ENCODE results near the gene SPDYE1.

SPDYE1 gene

GRCh38 chr7:44050915-44051560, 53.3 kb downstream of the SPDYE1 start:
- no peak for DNase-seq
- WGBS (ENCODE audit: insufficient coverage): 100% methylated on average over 4 of the region's 8 CpGs
- no peaks in the 10 kb centered on the region for H3K27me3 ChIP-seq (replicated peaks in 2 of 5; ENCODE audit: control insufficient read depth in 4 of 5, insufficient read depth in 5 of 5, low read length in 4 of 5)
- peaks cover 20 to 68% (median 51%) of the 10 kb centered on the region in 4 experiments for H3K36me3 ChIP-seq (ENCODE audit: control insufficient read depth in 4 of 4, insufficient read depth in 4 of 4, low read length in 3 of 4)
- POLR2A ChIA-PET: no interaction called here
- H3K9me3 ChIP-seq (ENCODE audit: control extremely low read depth in 1 of 5, control insufficient read depth in 4 of 5, insufficient read depth in 2 of 5, low read depth in 1 of 5, low read length in 4 of 5): no peaks in the 10 kb centered on the region
- H3K27ac ChIP-seq (ENCODE audit: insufficient read depth in 1 of 2, low read depth in 1 of 2, low read length in 2 of 2, poor library complexity in 1 of 2, severe bottlenecking in 2 of 2): no peak overlapping the region
- H3K4me1 ChIP-seq (ENCODE audit: control extremely low read depth in 1 of 4, control insufficient read depth in 4 of 4, insufficient read depth in 4 of 4, low read length in 3 of 4): peaks cover 3 to 14% (median 10%) of the 10 kb centered on the region in 4 experiments
- CTCF ChIA-PET: interaction anchor here (1.8 kb wide), 1 partner anchor 14 kb away, joined by 6 read pairs; the partner anchor contains the start of gene PGAM2
- no peak overlapping the region for H3K4me3 ChIP-seq (ENCODE audit: control insufficient read depth in 1 of 7, extremely low read depth in 1 of 7, insufficient read depth in 4 of 7, low read depth in 2 of 7, low read length in 6 of 7)

GRCh38 chr7:44051611-44052220, 54.0 kb downstream of the SPDYE1 start:
- no peaks in the 10 kb centered on the region for H3K9me3 ChIP-seq (ENCODE audit: control extremely low read depth in 1 of 5, control insufficient read depth in 4 of 5, insufficient read depth in 2 of 5, low read depth in 1 of 5, low read length in 4 of 5)
- DNase-seq: no peak
- POLR2A ChIA-PET: no interaction called here
- H3K27me3 ChIP-seq (replicated peaks in 2 of 5; ENCODE audit: control insufficient read depth in 4 of 5, insufficient read depth in 5 of 5, low read length in 4 of 5): no peaks in the 10 kb centered on the region
- peaks cover 0 to 7% (median 3%) of the 10 kb centered on the region in 4 experiments for H3K4me1 ChIP-seq (ENCODE audit: control extremely low read depth in 1 of 4, control insufficient read depth in 4 of 4, insufficient read depth in 4 of 4, low read length in 3 of 4)
- peaks cover 22 to 69% (median 54%) of the 10 kb centered on the region in 4 experiments for H3K36me3 ChIP-seq (ENCODE audit: control insufficient read depth in 4 of 4, insufficient read depth in 4 of 4, low read length in 3 of 4)
- no peak overlapping the region for H3K4me3 ChIP-seq (ENCODE audit: control insufficient read depth in 1 of 7, extremely low read depth in 1 of 7, insufficient read depth in 4 of 7, low read depth in 2 of 7, low read length in 6 of 7)
- 91% methylated on average over 5 of the region's 5 CpGs for WGBS (ENCODE audit: insufficient coverage)
- H3K27ac ChIP-seq (ENCODE audit: insufficient read depth in 1 of 2, low read depth in 1 of 2, low read length in 2 of 2, poor library complexity in 1 of 2, severe bottlenecking in 2 of 2): no peak overlapping the region
- CTCF ChIA-PET: interaction anchor here (1.8 kb wide), 1 partner anchor 14 kb away, joined by 6 read pairs; the partner anchor contains the start of gene PGAM2

- ChIA-PET POLR2A (no interaction called here), CTCF (interaction anchor here (0.9 kb wide), 1 partner anchor 11 kb away, joined by 3 read pairs; no protein-coding TSS in a partner anchor)
- H3K27me3 ChIP-seq (replicated peaks in 2 of 5; ENCODE audit: control insufficient read depth in 4 of 5, insufficient read depth in 5 of 5, low read length in 4 of 5): no peaks in the 10 kb centered on the region
- H3K27ac ChIP-seq (ENCODE audit: insufficient read depth in 1 of 2, low read depth in 1 of 2, low read length in 2 of 2, poor library complexity in 1 of 2, severe bottlenecking in 2 of 2): no peak overlapping the region
- WGBS (ENCODE audit: insufficient coverage): 100% methylated on average over 11 of the region's 12 CpGs
- no peak for DNase-seq
- H3K9me3 ChIP-seq (ENCODE audit: control extremely low read depth in 1 of 5, control insufficient read depth in 4 of 5, insufficient read depth in 2 of 5, low read depth in 1 of 5, low read length in 4 of 5): no peaks in the 10 kb centered on the region
- peaks cover 0 to 5% (median 0%) of the 10 kb centered on the region in 4 experiments for H3K4me1 ChIP-seq (ENCODE audit: control extremely low read depth in 1 of 4, control insufficient read depth in 4 of 4, insufficient read depth in 4 of 4, low read length in 3 of 4)
- H3K4me3 ChIP-seq (ENCODE audit: control insufficient read depth in 1 of 7, extremely low read depth in 1 of 7, insufficient read depth in 4 of 7, low read depth in 2 of 7, low read length in 6 of 7): no peak overlapping the region
- peaks cover 25 to 78% (median 62%) of the 10 kb centered on the region in 4 experiments for H3K36me3 ChIP-seq (ENCODE audit: control insufficient read depth in 4 of 4, insufficient read depth in 4 of 4, low read length in 3 of 4)
Measured at GRCh38 chr7:44052771-44053365, 55.2 kb downstream of the SPDYE1 start.

- Histone ChIP-seq H3K36me3 (ENCODE audit: control insufficient read depth in 4 of 4, insufficient read depth in 4 of 4, low read length in 3 of 4) (peaks cover 20 to 92% (median 69%) of the 10 kb centered on the region in 4 experiments), H3K9me3 (ENCODE audit: control extremely low read depth in 1 of 5, control insufficient read depth in 4 of 5, insufficient read depth in 2 of 5, low read depth in 1 of 5, low read length in 4 of 5) (no peaks in the 10 kb centered on the region), H3K4me1 (ENCODE audit: control extremely low read depth in 1 of 4, control insufficient read depth in 4 of 4, insufficient read depth in 4 of 4, low read length in 3 of 4) (no peaks in the 10 kb centered on the region), H3K27ac (ENCODE audit: insufficient read depth in 1 of 2, low read depth in 1 of 2, low read length in 2 of 2, poor library complexity in 1 of 2, severe bottlenecking in 2 of 2) (no peak overlapping the region), H3K27me3 (replicated peaks in 2 of 5; ENCODE audit: control insufficient read depth in 4 of 5, insufficient read depth in 5 of 5, low read length in 4 of 5) (no peaks in the 10 kb centered on the region), H3K4me3 (ENCODE audit: control insufficient read depth in 1 of 7, extremely low read depth in 1 of 7, insufficient read depth in 4 of 7, low read depth in 2 of 7, low read length in 6 of 7) (no peak overlapping the region)
- CTCF ChIA-PET: interaction anchor here (0.7 kb wide), 1 partner anchor 12 kb away, joined by 3 read pairs; no protein-coding TSS in a partner anchor
- 97% methylated on average over 7 of the region's 7 CpGs for WGBS (ENCODE audit: insufficient coverage)
- DNase-seq: no peak
- POLR2A ChIA-PET: no interaction called here
Measured at GRCh38 chr7:44056681-44057080, 59.0 kb downstream of the SPDYE1 start.

GRCh38 chr7:44057181-44057848, 59.6 kb downstream of the SPDYE1 start:
- H3K27me3 ChIP-seq (replicated peaks in 2 of 5; ENCODE audit: control insufficient read depth in 4 of 5, insufficient read depth in 5 of 5, low read length in 4 of 5): no peaks in the 10 kb centered on the region
- 98% methylated on average over 10 of the region's 11 CpGs for WGBS (ENCODE audit: insufficient coverage)
- H3K9me3 ChIP-seq (ENCODE audit: control extremely low read depth in 1 of 5, control insufficient read depth in 4 of 5, insufficient read depth in 2 of 5, low read depth in 1 of 5, low read length in 4 of 5): no peaks in the 10 kb centered on the region
- H3K27ac ChIP-seq (ENCODE audit: insufficient read depth in 1 of 2, low read depth in 1 of 2, low read length in 2 of 2, poor library complexity in 1 of 2, severe bottlenecking in 2 of 2): no peak overlapping the region
- no peak overlapping the region for H3K4me3 ChIP-seq (ENCODE audit: control insufficient read depth in 1 of 7, extremely low read depth in 1 of 7, insufficient read depth in 4 of 7, low read depth in 2 of 7, low read length in 6 of 7)
- H3K4me1 ChIP-seq (ENCODE audit: control extremely low read depth in 1 of 4, control insufficient read depth in 4 of 4, insufficient read depth in 4 of 4, low read length in 3 of 4): no peaks in the 10 kb centered on the region
- ChIA-PET CTCF (interaction anchor here (0.7 kb wide), 1 partner anchor 11 kb away, joined by 3 read pairs; no protein-coding TSS in a partner anchor), POLR2A (no interaction called here)
- peaks cover 16 to 93% (median 72%) of the 10 kb centered on the region in 4 experiments for H3K36me3 ChIP-seq (ENCODE audit: control insufficient read depth in 4 of 4, insufficient read depth in 4 of 4, low read length in 3 of 4)
- no peak for DNase-seq

GRCh38 chr7:44057849-44058758, 60.4 kb downstream of the SPDYE1 start:
- H3K9me3 ChIP-seq (ENCODE audit: control extremely low read depth in 1 of 5, control insufficient read depth in 4 of 5, insufficient read depth in 2 of 5, low read depth in 1 of 5, low read length in 4 of 5): no peaks in the 10 kb centered on the region
- CTCF ChIA-PET: no interaction called here
- H3K27me3 ChIP-seq (replicated peaks in 2 of 5; ENCODE audit: control insufficient read depth in 4 of 5, insufficient read depth in 5 of 5, low read length in 4 of 5): no peaks in the 10 kb centered on the region
- no peak overlapping the region for H3K4me3 ChIP-seq (ENCODE audit: control insufficient read depth in 1 of 7, extremely low read depth in 1 of 7, insufficient read depth in 4 of 7, low read depth in 2 of 7, low read length in 6 of 7)
- POLR2A ChIA-PET: no interaction called here
- no peak overlapping the region for H3K27ac ChIP-seq (ENCODE audit: insufficient read depth in 1 of 2, low read depth in 1 of 2, low read length in 2 of 2, poor library complexity in 1 of 2, severe bottlenecking in 2 of 2)
- H3K4me1 ChIP-seq (ENCODE audit: control extremely low read depth in 1 of 4, control insufficient read depth in 4 of 4, insufficient read depth in 4 of 4, low read length in 3 of 4): no peaks in the 10 kb centered on the region
- DNase-seq: no peak
- peaks cover 14 to 90% (median 72%) of the 10 kb centered on the region in 4 experiments for H3K36me3 ChIP-seq (ENCODE audit: control insufficient read depth in 4 of 4, insufficient read depth in 4 of 4, low read length in 3 of 4)
- 94% methylated on average over 24 of the region's 30 CpGs for WGBS (ENCODE audit: insufficient coverage)
